Neutrophil (primary cell): ENCODE results near the gene CLDN20.

Source experiments
- H3K27ac ChIP-seq: fragments of 200-600 bp; sonication (generic); 2 replicates; pipeline ENCODE4 v1.5.1; 2016; ENCODE audit warnings: mild to moderate bottlenecking, moderate library complexity
- H3K27me3 ChIP-seq: fragments of 200-600 bp; sonication (generic); 2 replicates; pipeline ENCODE4 v1.6.0; 2016; ENCODE audit warnings: mild to moderate bottlenecking
- H3K36me3 ChIP-seq: fragments of 200-600 bp; sonication (generic); 2 replicates; pipeline ENCODE4 v1.5.1; 2017
- H3K4me1 ChIP-seq, 2 experiments: fragments of 200-600 bp in 1 of 2; sonication (generic) in 1 of 2; 1 replicate in 1 of 2; 2 replicates in 1 of 2; pipeline versions ENCODE4 v1.5.1 to v1.6.1; 2013 to 2016; ENCODE audit warnings: low read depth in 1 of 2, low read length in 1 of 2, mild to moderate bottlenecking in 1 of 2, moderate library complexity in 1 of 2; ENCODE audit not compliant: control insufficient read depth in 1 of 2, insufficient read depth in 1 of 2
- H3K4me3 ChIP-seq, 2 experiments: fragments of 200-600 bp in 1 of 2; sonication (generic) in 1 of 2; 1 replicate in 1 of 2; 2 replicates in 1 of 2; pipeline ENCODE4 v1.5.1; 2013 to 2016; ENCODE audit warnings: low read depth in 1 of 2, low read length in 1 of 2, mild to moderate bottlenecking in 1 of 2, moderate library complexity in 1 of 2
- H3K9me3 ChIP-seq: fragments of 200-600 bp; sonication (generic); 2 replicates; pipeline ENCODE4 v1.5.1; 2016
- CTCF ChIP-seq: fragments of 200-600 bp; sonication (generic); IDR thresholded peaks from 2 replicates; pipeline ENCODE4 v1.5.1; 2016; ENCODE audit warnings: antibody characterized with exemption

CLDN20 gene

GRCh38 chr6:155270561-155271091 is 6.8 kb downstream of the CLDN20 start:
- Histone ChIP-seq H3K9me3 (no peaks in the 10 kb centered on the region), H3K4me1 (no peaks in the 10 kb centered on the region), H3K4me3 (no peak overlapping the region), H3K27ac (no peak overlapping the region), H3K27me3 (no peaks in the 10 kb centered on the region), H3K36me3 (no peaks in the 10 kb centered on the region)
- TF ChIP-seq CTCF, result no peak

GRCh38 chr6:155271145-155271544 is 7.3 kb downstream of the CLDN20 start:
- Histone ChIP-seq H3K4me3 (no peak overlapping the region), H3K4me1 (no peaks in the 10 kb centered on the region), H3K27me3 (no peaks in the 10 kb centered on the region), H3K9me3 (no peaks in the 10 kb centered on the region), H3K36me3 (no peaks in the 10 kb centered on the region), H3K27ac (no peak overlapping the region)
- TF ChIP-seq CTCF, result no peak

- Histone ChIP-seq H3K27me3 (no peaks in the 10 kb centered on the region), H3K4me1 (no peaks in the 10 kb centered on the region), H3K36me3 (no peaks in the 10 kb centered on the region), H3K9me3 (no peaks in the 10 kb centered on the region), H3K4me3 (no peak overlapping the region), H3K27ac (no peak overlapping the region)
- TF ChIP-seq CTCF, result no peak
These were observed 8.8 kb downstream of the CLDN20 start for GRCh38 chr6:155272353-155273232.

- no peaks in the 10 kb centered on the region for H3K9me3 ChIP-seq
- no peaks in the 10 kb centered on the region for H3K4me1 ChIP-seq
- H3K27ac ChIP-seq, result no peak overlapping the region
- H3K27me3 ChIP-seq, result no peaks in the 10 kb centered on the region
- no peaks in the 10 kb centered on the region for H3K36me3 ChIP-seq
- no peak for TF ChIP-seq CTCF
- H3K4me3 ChIP-seq, result no peak overlapping the region
These were observed 9.6 kb downstream of the CLDN20 start for GRCh38 chr6:155273431-155273830.

- no peak overlapping the region for H3K4me3 ChIP-seq
- H3K27me3 ChIP-seq, result no peaks in the 10 kb centered on the region
- H3K4me1 ChIP-seq, result no peaks in the 10 kb centered on the region
- H3K36me3 ChIP-seq, result no peaks in the 10 kb centered on the region
- H3K9me3 ChIP-seq, result no peaks in the 10 kb centered on the region
- H3K27ac ChIP-seq, result no peak overlapping the region
- no peak for TF ChIP-seq CTCF
These were observed 10.3 kb downstream of the CLDN20 start for GRCh38 chr6:155274106-155274505.
